Trophoblast cell (in vitro differentiated cells and primary cell): Measurements from ENCODE around the gene SHC1.

Source experiments
- DNase-seq, 2 donors: peaks; one replicate each; pipeline ENCODE4 v3.0.0-alpha.2; 2016
- H2AFZ ChIP-seq: 2 replicates; pipeline ENCODE4 v1.6.1; 2013; ENCODE audit warnings: low read length, moderate library complexity, mild to moderate bottlenecking; ENCODE audit not compliant: insufficient read depth, poor library complexity
- H2AK5ac ChIP-seq: 2 replicates; pipeline ENCODE4 v1.6.1; 2013; ENCODE audit warnings: mild to moderate bottlenecking, low read length
- H2BK120ac ChIP-seq: 2 replicates; pipeline ENCODE4 v1.6.1; 2013; ENCODE audit warnings: low read length, mild to moderate bottlenecking, moderate library complexity; ENCODE audit not compliant: insufficient read depth, poor library complexity
- H2BK12ac ChIP-seq: 2 replicates; pipeline ENCODE4 v1.6.1; 2013; ENCODE audit warnings: mild to moderate bottlenecking, low read length, moderate library complexity
- H2BK5ac ChIP-seq: 2 replicates; pipeline ENCODE4 v1.6.1; 2013; ENCODE audit warnings: low read length, low read depth, moderate library complexity, mild to moderate bottlenecking; ENCODE audit not compliant: poor library complexity
- H3K14ac ChIP-seq: 2 replicates; pipeline ENCODE4 v1.6.1; 2013; ENCODE audit warnings: mild to moderate bottlenecking, low read length
- H3K18ac ChIP-seq: 2 replicates; pipeline ENCODE4 v1.6.1; 2013; ENCODE audit warnings: mild to moderate bottlenecking, low read length
- H3K23ac ChIP-seq: 2 replicates; pipeline ENCODE4 v1.6.1; 2013; ENCODE audit warnings: low read length
- H3K27ac ChIP-seq: 2 replicates; pipeline ENCODE4 v1.5.1; 2013; ENCODE audit warnings: low read depth, mild to moderate bottlenecking, inconsistent platforms, low read length, moderate library complexity
- H3K27me3 ChIP-seq: 2 replicates; pipeline ENCODE4 v1.6.1; 2013; ENCODE audit warnings: inconsistent platforms, mild to moderate bottlenecking, low read length, moderate library complexity; ENCODE audit not compliant: insufficient read depth
- H3K36me3 ChIP-seq, 2 experiments: 1 replicate in 1 of 2; 2 replicates in 1 of 2; pipeline ENCODE4 v1.6.1; 2013; ENCODE audit warnings: low read length in 2 of 2, mild to moderate bottlenecking in 2 of 2, moderate library complexity in 1 of 2; ENCODE audit not compliant: insufficient read depth in 2 of 2, control insufficient read depth in 1 of 2
- H3K4ac ChIP-seq: 2 replicates; pipeline ENCODE4 v1.6.1; 2013; ENCODE audit warnings: low read depth, mild to moderate bottlenecking, low read length, moderate library complexity
- H3K4me1 ChIP-seq, 2 experiments: 1 replicate in 1 of 2; 2 replicates in 1 of 2; pipeline ENCODE4 v1.6.1; 2013; ENCODE audit warnings: low read length in 2 of 2, mild to moderate bottlenecking in 2 of 2, moderate library complexity in 1 of 2; ENCODE audit not compliant: insufficient read depth in 2 of 2, control insufficient read depth in 1 of 2
- H3K4me2 ChIP-seq: 2 replicates; pipeline ENCODE4 v1.6.1; 2013; ENCODE audit warnings: inconsistent platforms, mild to moderate bottlenecking, low read length, moderate library complexity
- H3K4me3 ChIP-seq: 2 replicates; pipeline ENCODE4 v1.5.1; 2013; ENCODE audit warnings: mild to moderate bottlenecking, low read depth, low read length, inconsistent platforms
- H3K79me1 ChIP-seq: one replicate; pipeline ENCODE4 v1.6.1; 2013; ENCODE audit warnings: low read length
- H3K79me2 ChIP-seq: 2 replicates; pipeline ENCODE4 v1.6.1; 2013; ENCODE audit warnings: low read length, mild to moderate bottlenecking; ENCODE audit not compliant: control insufficient read depth, insufficient read depth, poor library complexity
- H3K9ac ChIP-seq: 2 replicates; pipeline ENCODE4 v1.6.1; 2013; ENCODE audit warnings: mild to moderate bottlenecking, low read length
- H3K9me3 ChIP-seq: 2 replicates; pipeline ENCODE4 v1.6.1; 2013; ENCODE audit warnings: low read depth, mild to moderate bottlenecking, control low read depth, inconsistent platforms, low read length; ENCODE audit not compliant: insufficient read depth
- H4K12ac ChIP-seq: 2 replicates; pipeline ENCODE4 v1.6.1; 2013; ENCODE audit warnings: low read depth, mild to moderate bottlenecking, low read length, moderate library complexity
- H4K8ac ChIP-seq: 2 replicates; pipeline ENCODE4 v1.6.1; 2013; ENCODE audit warnings: low read depth, mild to moderate bottlenecking, low read length, moderate library complexity
- H4K91ac ChIP-seq: one replicate; pipeline ENCODE4 v1.6.1; 2013; ENCODE audit warnings: low read depth, mild to moderate bottlenecking, low read length, moderate library complexity
- WGBS: extraction: QIAGEN DNeasy Blood & Tissue Kit; methylation state at CpG from one replicate; pipeline ENCODE4 v1.1.7; 2013; ENCODE audit warnings: missing lambda C conversion rate; ENCODE audit not compliant: insufficient read length, insufficient coverage; ENCODE audit errors: extremely low coverage; 5-methylcytosine and 5-hydroxymethylcytosine counted together

Gene SHC1

DNA sequence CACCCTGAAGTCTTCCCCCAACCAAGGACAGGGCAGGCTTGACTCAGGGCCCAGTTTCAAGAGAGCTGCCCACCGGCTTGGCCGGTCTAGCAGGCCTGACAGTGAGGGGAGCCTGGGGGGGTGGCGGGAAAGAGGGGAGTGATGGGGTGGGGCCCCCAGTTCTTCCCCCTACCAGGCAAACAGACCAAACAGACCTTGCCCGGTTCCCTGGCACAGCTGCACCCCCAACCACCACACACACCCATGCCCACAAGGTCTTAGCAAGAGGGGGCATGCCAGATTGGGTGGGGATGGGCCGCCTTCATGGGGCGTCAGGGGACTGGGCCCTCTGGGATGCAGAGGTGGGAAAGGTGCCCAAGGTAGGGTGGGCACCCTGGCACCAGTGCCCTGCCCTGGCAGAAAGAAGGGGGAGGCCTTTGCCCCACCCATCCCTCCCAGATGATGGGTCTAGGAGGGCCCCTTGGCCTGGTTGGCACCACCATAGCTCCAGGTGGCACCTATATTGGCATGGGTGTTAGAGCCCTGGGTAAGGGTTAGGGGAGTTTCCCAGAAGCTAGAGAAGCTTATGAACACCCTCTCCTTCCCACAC lies 41.0 kb upstream of the SHC1 start:
- Histone ChIP-seq H2BK12ac (no peak overlapping the region), H3K9ac (no peak overlapping the region), H4K12ac (no peak overlapping the region), H3K14ac (no peak overlapping the region), H3K4me2 (no peak overlapping the region), H2AK5ac (no peak overlapping the region), H2BK120ac (no peak overlapping the region), H3K27ac (no peak overlapping the region), H3K18ac (no peak overlapping the region), H3K79me2 (peaks cover 3% of the 10 kb centered on the region), H3K9me3 (peaks cover 1% of the 10 kb centered on the region), H3K27me3 (no peaks in the 10 kb centered on the region), H3K4me1 (peaks cover 11 to 18% of the 10 kb centered on the region in 2 experiments), H4K8ac (no peak overlapping the region), H3K4ac (no peak overlapping the region), H2AFZ (no peak overlapping the region), H3K4me3 (no peak overlapping the region), H3K36me3 (peaks cover 29 to 32% of the 10 kb centered on the region in 2 experiments), H4K91ac (no peak overlapping the region), H3K23ac (no peak overlapping the region), H2BK5ac (no peak overlapping the region), H3K79me1 (peaks cover under 1% of the 10 kb centered on the region)
- DNase-seq: no peak
- WGBS: no CpG with 5 or more reads among the region's 6 CpGs

DNA sequence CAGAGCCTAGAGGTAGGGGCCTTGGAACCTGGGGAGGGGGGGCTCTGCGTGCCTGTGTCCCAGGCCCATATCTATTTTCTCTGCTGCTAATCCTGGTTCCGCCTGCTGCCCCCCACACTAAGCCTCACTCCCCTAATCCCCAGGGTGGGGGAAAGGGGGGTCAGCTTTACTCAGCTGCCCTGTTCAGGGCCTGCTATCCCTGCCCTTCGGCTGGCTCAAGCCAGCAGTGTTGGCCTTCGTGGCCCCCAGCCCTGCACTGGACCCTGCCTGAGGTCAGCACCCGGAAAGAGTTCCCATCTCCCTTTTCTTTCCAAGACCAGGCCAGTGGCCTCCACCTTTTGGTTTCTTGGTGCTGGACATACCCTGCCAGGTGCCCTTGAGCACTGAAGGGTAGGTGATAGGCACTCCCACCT lies 40.5 kb upstream of the SHC1 start:
- Histone ChIP-seq H4K12ac (no peak overlapping the region), H3K18ac (no peak overlapping the region), H3K4me2 (no peak overlapping the region), H3K27me3 (no peaks in the 10 kb centered on the region), H3K27ac (no peak overlapping the region), H3K9me3 (no peaks in the 10 kb centered on the region), H3K23ac (no peak overlapping the region), H2AFZ (no peak overlapping the region), H3K79me1 (no peaks in the 10 kb centered on the region), H3K4ac (peak overlapping the region; percentile 43), H3K14ac (no peak overlapping the region), H3K4me3 (no peak overlapping the region), H4K91ac (no peak overlapping the region), H3K4me1 (peaks cover 11 to 20% of the 10 kb centered on the region in 2 experiments), H2BK5ac (no peak overlapping the region), H4K8ac (no peak overlapping the region), H3K79me2 (peaks cover 3% of the 10 kb centered on the region), H2BK120ac (no peak overlapping the region), H3K36me3 (peaks cover 24 to 32% of the 10 kb centered on the region in 2 experiments), H2BK12ac (no peak overlapping the region), H3K9ac (no peak overlapping the region), H2AK5ac (no peak overlapping the region)
- DNase-seq: no peak
- no CpG with 5 or more reads among the region's 5 CpGs for WGBS

DNA sequence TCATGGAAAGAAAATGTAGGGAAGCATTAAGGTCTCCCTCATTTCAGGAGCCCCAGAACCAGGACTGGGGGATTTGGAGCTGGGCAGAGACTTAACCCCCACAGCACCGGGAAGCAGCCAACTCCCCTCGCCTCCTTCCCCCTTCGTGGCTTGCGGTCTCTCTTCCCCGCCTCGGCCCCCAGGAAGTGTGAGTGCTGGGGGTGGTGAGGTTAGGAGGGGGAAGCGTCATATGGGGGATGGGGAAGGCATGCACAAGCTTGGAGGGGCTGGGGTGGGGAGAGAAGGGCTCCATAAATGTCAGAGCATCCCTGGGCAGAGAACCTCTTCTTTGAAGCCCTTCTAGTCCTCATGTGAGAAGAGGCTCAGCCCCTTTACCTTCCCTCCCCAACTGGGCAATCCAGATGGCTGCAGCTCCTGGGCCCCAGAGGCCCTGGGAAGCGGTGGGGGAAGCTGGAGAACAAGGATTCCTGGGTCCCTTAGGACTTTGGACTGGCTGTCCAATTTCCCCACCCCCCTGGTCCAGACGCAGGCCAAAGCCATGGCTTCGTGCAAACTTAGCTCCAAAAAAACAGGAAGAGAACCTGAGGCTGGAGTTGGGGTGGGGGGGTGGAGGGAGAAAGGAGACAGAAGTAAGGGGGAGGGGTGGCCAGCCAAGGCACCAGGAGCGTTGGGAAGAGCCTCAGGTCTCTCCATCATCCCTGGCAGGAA lies 39.8 kb upstream of the SHC1 start:
- no peak for DNase-seq
- Histone ChIP-seq H3K79me1 (no peaks in the 10 kb centered on the region), H3K27ac (no peak overlapping the region), H4K12ac (no peak overlapping the region), H2AFZ (no peak overlapping the region), H4K91ac (no peak overlapping the region), H3K36me3 (peaks cover 18 to 26% of the 10 kb centered on the region in 2 experiments), H3K4me1 (peaks cover 11 to 20% of the 10 kb centered on the region in 2 experiments), H2BK5ac (no peak overlapping the region), H4K8ac (no peak overlapping the region), H3K4me3 (no peak overlapping the region), H3K9me3 (no peaks in the 10 kb centered on the region), H3K9ac (no peak overlapping the region), H2BK12ac (no peak overlapping the region), H3K14ac (no peak overlapping the region), H2BK120ac (no peak overlapping the region), H3K4me2 (no peak overlapping the region), H2AK5ac (no peak overlapping the region), H3K4ac (no peak overlapping the region), H3K23ac (no peak overlapping the region), H3K27me3 (no peaks in the 10 kb centered on the region), H3K79me2 (peaks cover 3% of the 10 kb centered on the region), H3K18ac (no peak overlapping the region)
- WGBS: no CpG with 5 or more reads among the region's 11 CpGs

DNA sequence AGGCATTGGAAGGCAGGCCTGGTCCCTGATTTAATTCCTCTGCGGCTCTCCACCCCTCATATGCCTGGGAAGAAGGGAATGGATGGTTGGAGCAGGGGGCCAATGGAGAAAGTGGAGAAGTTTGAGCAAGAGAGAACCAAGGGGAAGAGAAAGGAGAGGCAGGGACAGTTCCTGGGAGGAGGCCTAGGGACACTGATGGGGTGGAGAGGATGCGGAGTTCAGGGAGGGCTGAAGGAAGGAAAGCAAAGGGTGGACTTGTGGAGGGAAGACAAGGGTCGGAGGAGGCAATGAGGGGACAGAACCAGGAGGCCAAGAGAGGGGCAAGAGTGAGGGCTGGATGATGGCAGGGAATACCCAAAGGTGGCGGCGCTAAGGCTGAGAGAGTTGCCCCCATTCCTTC lies 39.2 kb upstream of the SHC1 start:
- Histone ChIP-seq H3K9me3 (no peaks in the 10 kb centered on the region), H2BK12ac (no peak overlapping the region), H3K4me3 (no peak overlapping the region), H2AK5ac (no peak overlapping the region), H3K79me1 (no peaks in the 10 kb centered on the region), H2AFZ (no peak overlapping the region), H3K23ac (no peak overlapping the region), H2BK120ac (no peak overlapping the region), H4K8ac (no peak overlapping the region), H3K4me2 (no peak overlapping the region), H3K27me3 (no peaks in the 10 kb centered on the region), H3K14ac (no peak overlapping the region), H3K4ac (peak overlapping the region; percentile 1), H3K9ac (no peak overlapping the region), H4K91ac (no peak overlapping the region), H3K79me2 (peaks cover 3% of the 10 kb centered on the region), H3K27ac (no peak overlapping the region), H3K18ac (no peak overlapping the region), H3K36me3 (peaks cover 12 to 20% of the 10 kb centered on the region in 2 experiments), H2BK5ac (no peak overlapping the region), H4K12ac (no peak overlapping the region), H3K4me1 (peaks cover 11 to 20% of the 10 kb centered on the region in 2 experiments)
- DNase-seq: no peak
- no CpG with 5 or more reads among the region's 5 CpGs for WGBS
